ENCODE measurements around the gene POC1A.

DNA sequence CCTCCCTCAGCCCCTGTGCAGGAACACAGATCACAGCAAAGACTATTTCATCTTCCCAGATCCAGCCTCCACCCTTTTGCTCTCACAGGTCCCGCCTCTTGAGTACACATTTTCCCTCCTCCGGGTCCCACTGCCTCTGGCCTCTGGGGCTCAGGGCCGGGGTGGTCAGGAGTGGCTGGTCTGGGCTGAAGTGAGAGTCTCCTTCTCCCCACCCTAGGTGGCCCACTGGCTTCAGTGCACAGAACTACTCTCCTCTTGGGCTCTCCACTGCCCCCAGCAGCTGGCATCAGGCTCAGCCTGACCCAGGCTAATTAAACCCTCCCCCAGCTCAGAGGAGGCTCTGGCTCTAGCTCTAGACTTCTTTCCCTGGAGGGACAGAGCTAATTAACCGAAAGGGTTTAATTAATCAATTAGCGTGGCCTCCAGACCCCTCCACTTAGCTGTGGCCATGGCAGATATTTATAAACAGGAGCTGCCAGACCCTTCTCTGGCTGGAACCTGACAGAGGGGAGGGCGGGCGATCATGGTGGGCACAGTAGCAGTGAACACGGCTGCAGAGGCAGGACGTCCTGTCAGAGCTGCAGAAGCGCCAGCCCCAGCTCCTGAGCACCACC lies 113.0 kb downstream of the POC1A start:
- TF ChIP-seq POLR2A (IDR thresholded peaks at IDR 0.05) = no peak
- TF ChIP-seq, protein P1, sequence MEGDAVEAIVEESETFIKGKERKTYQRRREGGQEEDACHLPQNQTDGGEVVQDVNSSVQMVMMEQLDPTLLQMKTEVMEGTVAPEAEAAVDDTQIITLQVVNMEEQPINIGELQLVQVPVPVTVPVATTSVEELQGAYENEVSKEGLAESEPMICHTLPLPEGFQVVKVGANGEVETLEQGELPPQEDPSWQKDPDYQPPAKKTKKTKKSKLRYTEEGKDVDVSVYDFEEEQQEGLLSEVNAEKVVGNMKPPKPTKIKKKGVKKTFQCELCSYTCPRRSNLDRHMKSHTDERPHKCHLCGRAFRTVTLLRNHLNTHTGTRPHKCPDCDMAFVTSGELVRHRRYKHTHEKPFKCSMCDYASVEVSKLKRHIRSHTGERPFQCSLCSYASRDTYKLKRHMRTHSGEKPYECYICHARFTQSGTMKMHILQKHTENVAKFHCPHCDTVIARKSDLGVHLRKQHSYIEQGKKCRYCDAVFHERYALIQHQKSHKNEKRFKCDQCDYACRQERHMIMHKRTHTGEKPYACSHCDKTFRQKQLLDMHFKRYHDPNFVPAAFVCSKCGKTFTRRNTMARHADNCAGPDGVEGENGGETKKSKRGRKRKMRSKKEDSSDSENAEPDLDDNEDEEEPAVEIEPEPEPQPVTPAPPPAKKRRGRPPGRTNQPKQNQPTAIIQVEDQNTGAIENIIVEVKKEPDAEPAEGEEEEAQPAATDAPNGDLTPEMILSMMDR (IDR thresholded peaks at IDR 0.05) = no peak
- no peak for TF ChIP-seq EP300 (IDR thresholded peaks at IDR 0.05)
